HG02571 (cell line): ENCODE data around the gene SMIM38.

ENCODE experiments used
- ATAC-seq: cut with Tn5 transposase; IDR thresholded peaks from one replicate; pipeline ENCODE4 v1.9.1; 2021; ENCODE audit warnings: mild to moderate bottlenecking, moderate library complexity; ENCODE audit not compliant: unreplicated experiment

The SMIM38 gene

GRCh38 chr11:69155302-69156234 is at the start of gene SMIM38:
Gene SMIM38 (plus strand): TSS chr11:69155935. CDS start chr11:69157847, 1,912 bp downstream.
- ATAC-seq: no peak

- no peak for ATAC-seq
Observed at GRCh38 chr11:69106031-69106811, 49.5 kb upstream of the SMIM38 start.

GRCh38 chr11:69107413-69107812 is 48.3 kb upstream of the SMIM38 start:
- no peak for ATAC-seq

GRCh38 chr11:69108030-69108429 is 47.7 kb upstream of the SMIM38 start:
- no peak for ATAC-seq

- no peak for ATAC-seq
Observed at GRCh38 chr11:69108559-69108958, 47.2 kb upstream of the SMIM38 start.

GRCh38 chr11:69109101-69109500 is 46.6 kb upstream of the SMIM38 start:
- no peak for ATAC-seq

- no peak for ATAC-seq
Observed at GRCh38 chr11:69110451-69110850, 45.3 kb upstream of the SMIM38 start.

- no peak for ATAC-seq
Observed at GRCh38 chr11:69111624-69112542, 43.9 kb upstream of the SMIM38 start.

GRCh38 chr11:69113226-69113625 is 42.5 kb upstream of the SMIM38 start:
- ATAC-seq: no peak

- no peak for ATAC-seq
Observed at GRCh38 chr11:69113646-69114340, 41.9 kb upstream of the SMIM38 start.

GRCh38 chr11:69114362-69114761 is 41.4 kb upstream of the SMIM38 start:
- ATAC-seq: no peak

GRCh38 chr11:69114811-69115523 is 40.8 kb upstream of the SMIM38 start:
- no peak for ATAC-seq

GRCh38 chr11:69115586-69116560 is 39.9 kb upstream of the SMIM38 start:
- ATAC-seq: no peak

GRCh38 chr11:69116671-69117070 is 39.1 kb upstream of the SMIM38 start:
- ATAC-seq: no peak

GRCh38 chr11:69119190-69119589 is 36.5 kb upstream of the SMIM38 start:
- ATAC-seq: no peak

- ATAC-seq: no peak
Observed at GRCh38 chr11:69120096-69120875, 35.4 kb upstream of the SMIM38 start.

- ATAC-seq: no peak
Observed at GRCh38 chr11:69121021-69121420, 34.7 kb upstream of the SMIM38 start.
